ENCODE results near the gene BBOF1. TPM values are rescaled to one million over a fixed set of nuclear protein-coding genes. Genes with fewer than 3 reads are reported as not detected.

The BBOF1 gene
- total RNA-seq, 6 experiments from 2014 or later = 0.81 to 3.3 (median 1.3) TPM

DNA sequence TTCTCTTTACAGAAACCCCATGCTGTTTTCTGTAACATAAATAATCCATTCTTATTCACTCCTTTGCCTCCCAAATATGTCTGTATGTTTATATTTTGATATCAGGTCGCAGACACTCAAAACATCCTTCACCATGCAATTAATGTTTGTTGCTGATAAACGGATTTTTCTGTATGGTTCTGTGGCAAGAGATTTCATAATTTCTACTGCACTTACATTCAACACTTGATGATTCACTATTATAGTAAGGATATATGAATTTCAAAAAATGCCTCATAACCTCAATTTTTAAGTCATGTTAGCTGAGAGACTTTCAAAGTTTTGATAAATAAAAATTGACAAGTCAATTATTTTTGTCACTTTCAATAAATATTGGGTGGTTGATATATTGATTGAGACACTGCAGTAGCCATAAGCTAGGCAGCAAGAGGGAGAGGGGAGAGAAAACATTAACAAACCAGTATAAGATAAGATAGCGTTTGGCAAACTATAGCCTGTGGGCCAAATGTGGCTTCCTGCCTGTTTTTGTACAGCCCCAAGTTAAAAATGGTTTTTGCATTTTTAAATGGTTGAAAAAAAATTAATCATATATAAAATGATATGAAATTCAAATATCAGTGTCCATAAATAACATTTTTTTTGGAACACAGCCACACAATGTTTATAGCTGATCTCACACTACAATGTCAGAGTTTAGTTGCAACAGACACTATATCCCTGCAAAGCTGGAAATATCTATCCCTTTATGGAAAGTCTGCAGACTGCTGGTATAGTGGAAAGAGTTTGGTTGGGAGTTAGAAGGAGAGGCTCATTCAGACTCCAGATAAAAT is 46.8 kb downstream of the BBOF1 start:
- no peak overlapping the region for H3K4me3 ChIP-seq
- H3K9me3 ChIP-seq = no peaks in the 10 kb centered on the region
- peaks cover 0 to 8% (median 0%) of the 10 kb centered on the region in 4 donors for H3K4me1 ChIP-seq
- intact Hi-C loops (cut with DNase I) = no loop called here
- no peak for TF ChIP-seq CTCF (IDR thresholded peaks at IDR 0.05)
- TF ChIP-seq POLR2A (IDR thresholded peaks at IDR 0.05) = no peak
- no peak overlapping the region for H3K27ac ChIP-seq
- no peak for DNase-seq
- WGBS (ENCODE audit: insufficient coverage, low coverage, low lambda C conversion rate, missing lambda C conversion rate) = 61% methylated on average over 3 of the region's 3 CpGs
- H3K36me3 ChIP-seq = peaks cover 0 to 99% (median 42%) of the 10 kb centered on the region in 4 donors
- ATAC-seq = no peak
- no peaks in the 10 kb centered on the region for H3K27me3 ChIP-seq

GRCh38 chr14:74077401-74077800 is 58.3 kb downstream of the BBOF1 start:
- no peaks in the 10 kb centered on the region for H3K9me3 ChIP-seq
- DNase-seq = no peak
- H3K4me1 ChIP-seq = peaks cover 0 to 23% (median 6%) of the 10 kb centered on the region in 4 donors
- no peaks in the 10 kb centered on the region for H3K27me3 ChIP-seq
- H3K4me3 ChIP-seq = no peak overlapping the region
- no peak for TF ChIP-seq POLR2A (IDR thresholded peaks at IDR 0.05)
- no peak for TF ChIP-seq CTCF (IDR thresholded peaks at IDR 0.05)
- peaks cover 0 to 27% (median 6%) of the 10 kb centered on the region in 4 donors for H3K36me3 ChIP-seq
- ATAC-seq = no peak
- intact Hi-C loops (cut with DNase I) = no loop called here
- no peak overlapping the region for H3K27ac ChIP-seq
- 100% methylated on average over 1 of the region's 1 CpG for WGBS (ENCODE audit: insufficient coverage, low coverage, low lambda C conversion rate, missing lambda C conversion rate)

GRCh38 chr14:74080820-74081460 is 61.8 kb downstream of the BBOF1 start:
- Histone ChIP-seq H3K27ac (peak overlapping the region in 2 of 3 donors; percentile 8 to 99), H3K36me3 (no peaks in the 10 kb centered on the region), H3K4me1 (peaks cover 0 to 36% (median 10%) of the 10 kb centered on the region in 4 donors), H3K9me3 (no peaks in the 10 kb centered on the region), H3K27me3 (no peaks in the 10 kb centered on the region), H3K4me3 (no peak overlapping the region)
- ATAC-seq (no peak), DNase-seq (no peak)
- TF ChIP-seq CTCF (IDR thresholded peaks at IDR 0.05) (no peak), POLR2A (IDR thresholded peaks at IDR 0.05) (no peak)
- WGBS (ENCODE audit: insufficient coverage, low coverage, low lambda C conversion rate, missing lambda C conversion rate) = 22% methylated on average over 4 of the region's 4 CpGs
- intact Hi-C loops (cut with DNase I) = no loop called here

GRCh38 chr14:74081491-74081890 is 62.3 kb downstream of the BBOF1 start:
- H3K27me3 ChIP-seq = no peaks in the 10 kb centered on the region
- no peak overlapping the region for H3K4me3 ChIP-seq
- ATAC-seq = no peak
- H3K36me3 ChIP-seq = no peaks in the 10 kb centered on the region
- 71% methylated on average over 3 of the region's 3 CpGs for WGBS (ENCODE audit: insufficient coverage, low coverage, low lambda C conversion rate, missing lambda C conversion rate)
- no peaks in the 10 kb centered on the region for H3K9me3 ChIP-seq
- peaks cover 0 to 41% (median 10%) of the 10 kb centered on the region in 4 donors for H3K4me1 ChIP-seq
- H3K27ac ChIP-seq = peak overlapping the region in 1 of 3 donors; percentile 99
- no peak for TF ChIP-seq CTCF (IDR thresholded peaks at IDR 0.05)
- no peak for TF ChIP-seq POLR2A (IDR thresholded peaks at IDR 0.05)
- no peak for DNase-seq
- intact Hi-C loops (cut with DNase I) = no loop called here

All from right lobe of liver (tissue), 6 donors.